CD14-positive monocyte (primary cell): ENCODE results near the gene MAGI3. TPM values are rescaled to one million over a fixed set of nuclear protein-coding genes. Genes with fewer than 3 reads are reported as not detected.

Source experiments
- DNase-seq, 3 donors: peaks; one replicate each; pipeline ENCODE4 v3.0.0-alpha.2; 2011 to 2022
- H2AFZ ChIP-seq: 2 replicates; pipeline ENCODE4 v1.6.0; 2012; ENCODE audit warnings: mild to moderate bottlenecking, low read depth, low read length, inconsistent platforms; ENCODE audit not compliant: insufficient read depth, poor library complexity, severe bottlenecking
- H3K27ac ChIP-seq, 2 donors: 1 replicate in 1 of 2; 2 replicates in 1 of 2; pipeline ENCODE4 v1.5.1; 2012 to 2013; ENCODE audit warnings: low read length in 2 of 2, control low read depth in 1 of 2, inconsistent platforms in 1 of 2, low read depth in 1 of 2, mild to moderate bottlenecking in 1 of 2
- H3K27me3 ChIP-seq, 2 donors: one replicate each; pipeline versions ENCODE4 v1.6.0 to v1.6.1; 2011 to 2013; ENCODE audit warnings: low read length in 2 of 2; ENCODE audit not compliant: control insufficient read depth in 2 of 2, insufficient read depth in 2 of 2
- H3K36me3 ChIP-seq, 2 donors: replicated peaks in 1 of 2; 1 replicate in 1 of 2; 2 replicates in 1 of 2; pipeline versions ENCODE4 v1.5.1 to v1.6.1; 2012 to 2013; ENCODE audit warnings: low read length in 2 of 2, control low read depth in 1 of 2, inconsistent platforms in 1 of 2, mild to moderate bottlenecking in 1 of 2; ENCODE audit not compliant: insufficient read depth in 2 of 2, control insufficient read depth in 1 of 2
- H3K4me1 ChIP-seq, 2 donors: 1 replicate in 1 of 2; 2 replicates in 1 of 2; pipeline versions ENCODE4 v1.5.1 to v1.6.1; 2012 to 2013; ENCODE audit warnings: low read length in 2 of 2, control low read depth in 1 of 2, inconsistent platforms in 1 of 2, mild to moderate bottlenecking in 1 of 2, moderate library complexity in 1 of 2; ENCODE audit not compliant: insufficient read depth in 2 of 2, control insufficient read depth in 1 of 2
- H3K4me2 ChIP-seq: replicated peaks from 2 replicates; pipeline ENCODE3; 2012; ENCODE audit warnings: low read length, moderate library complexity, mild to moderate bottlenecking; ENCODE audit not compliant: poor library complexity, severe bottlenecking; ENCODE audit errors: extremely low read depth
- H3K4me3 ChIP-seq, 3 experiments: fragments of 200-600 bp in 1 of 3; sonication (generic) in 1 of 3; replicated peaks in 1 of 3; 1 replicate in 2 of 3; 2 replicates in 1 of 3; pipeline ENCODE4 v1.5.1; 2011 to 2013; ENCODE audit warnings: low read length in 3 of 3, mild to moderate bottlenecking in 3 of 3, control low read depth in 2 of 3, low read depth in 2 of 3, inconsistent platforms in 1 of 3, moderate library complexity in 1 of 3
- H3K79me2 ChIP-seq: 2 replicates; pipeline ENCODE4 v1.6.0; 2012; ENCODE audit warnings: mild to moderate bottlenecking, control low read depth, inconsistent platforms, low read length, moderate library complexity; ENCODE audit not compliant: insufficient read depth
- H3K9ac ChIP-seq: 2 replicates; pipeline ENCODE4 v1.6.0; 2017; ENCODE audit warnings: low read length, mild to moderate bottlenecking; ENCODE audit not compliant: insufficient read depth, poor library complexity, severe bottlenecking
- H3K9me3 ChIP-seq, 2 donors: replicated peaks in 1 of 2; 1 replicate in 1 of 2; 2 replicates in 1 of 2; pipeline versions ENCODE4 v1.5.1 to v1.6.1; 2012 to 2013; ENCODE audit warnings: low read length in 2 of 2, control low read depth in 1 of 2; ENCODE audit not compliant: control insufficient read depth in 1 of 2, insufficient read depth in 1 of 2
- H4K20me1 ChIP-seq: 2 replicates; pipeline ENCODE4 v1.6.0; 2012; ENCODE audit warnings: mild to moderate bottlenecking, low read length, control low read depth, moderate library complexity; ENCODE audit not compliant: insufficient read depth
- H3K27ac Mint-ChIP-seq, 7 donors: one replicate each; pipeline ENCODE4 v1.8.0; 2020; ENCODE audit warnings: mild to moderate bottlenecking in 7 of 7, mixed read lengths in 7 of 7, moderate library complexity in 6 of 7, inconsistent platforms in 2 of 7
- H3K27me3 Mint-ChIP-seq, 3 donors: one replicate each; pipeline ENCODE4 v1.8.0; 2021 to 2022; ENCODE audit warnings: low read depth in 3 of 3, mild to moderate bottlenecking in 3 of 3, mixed read lengths in 3 of 3, moderate library complexity in 3 of 3, inconsistent platforms in 1 of 3
- H3K36me3 Mint-ChIP-seq, 2 donors: one replicate each; pipeline ENCODE4 v1.8.0; 2020; ENCODE audit warnings: mixed read lengths in 2 of 2, inconsistent platforms in 1 of 2, mild to moderate bottlenecking in 1 of 2
- H3K4me1 Mint-ChIP-seq: one replicate; pipeline ENCODE4 v1.8.0; 2020; ENCODE audit warnings: mild to moderate bottlenecking, mixed read lengths
- H3K4me3 Mint-ChIP-seq, 2 donors: one replicate each; pipeline ENCODE4 v1.8.0; 2020; ENCODE audit warnings: mild to moderate bottlenecking in 2 of 2, mixed read lengths in 2 of 2, moderate library complexity in 1 of 2
- H3K9me3 Mint-ChIP-seq, 7 donors: one replicate each; pipeline ENCODE4 v1.8.0; 2020 to 2022; ENCODE audit warnings: mixed read lengths in 7 of 7, mild to moderate bottlenecking in 6 of 7, moderate library complexity in 6 of 7, inconsistent platforms in 2 of 7
- intact Hi-C, 2 donors: fragments of 100-400 bp; cut with micrococcal nuclease; formaldehyde crosslinking; loops; one replicate each; pipeline versions ENCODE4 v1.15.0 to v1.15.1; 2023
- polyA plus RNA-seq, 3 donors: library from polyadenylated mRNA; depleted of rRNA in 1 of 3; unstranded in 2 of 3; stranded (reverse) in 1 of 3; fragments of 300-500 nt in 2 of 3; fragments of >200 nt in 1 of 3; fragmentation: Illumina TruSeq in 2 of 3; gene quantifications; 1 replicate in 2 of 3; 2 replicates in 1 of 3; pipeline ENCODE4 v1.2.3, GENCODE V29; 2012 to 2021
- TF ChIP-seq, protein P1 (sequence below): fragments of 200-600 bp; IDR thresholded peaks from one replicate; pipeline ENCODE4 v1.8.0; 2022; ENCODE audit warnings: antibody characterized with exemption, mild to moderate bottlenecking

MAGI3 gene
- polyA plus RNA-seq, 3 donors, result 0.36 to 0.58 (median 0.43) TPM

DNA sequence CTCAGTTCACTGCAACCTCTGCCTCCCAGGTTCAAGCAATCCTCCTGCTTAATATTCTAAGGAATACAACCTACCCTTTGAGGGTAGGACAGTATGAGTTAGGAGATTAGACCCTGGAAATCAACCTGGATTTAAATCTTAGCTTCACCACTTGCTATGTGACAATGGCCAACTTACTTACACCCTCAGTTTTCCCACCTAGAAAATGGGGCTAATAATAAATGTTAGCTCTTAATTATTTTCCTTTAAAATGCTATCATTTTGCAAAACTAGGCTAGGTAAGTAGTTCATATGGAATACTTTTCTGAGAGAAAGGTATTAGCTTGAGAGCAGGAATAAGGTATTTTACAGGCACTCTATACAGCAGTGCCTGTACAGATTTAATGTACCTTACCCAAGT is 258.2 kb downstream of the MAGI3 start:
- H2AFZ ChIP-seq, result no peak overlapping the region
- H4K20me1 ChIP-seq, result no peaks in the 10 kb centered on the region
- no peak overlapping the region for H3K27ac Mint-ChIP-seq
- no peaks in the 10 kb centered on the region for H3K27me3 Mint-ChIP-seq
- H3K9me3 ChIP-seq, result no peaks in the 10 kb centered on the region
- H3K4me1 ChIP-seq, result no peaks in the 10 kb centered on the region
- no peaks in the 10 kb centered on the region for H3K9me3 Mint-ChIP-seq
- no peaks in the 10 kb centered on the region for H3K27me3 ChIP-seq
- H3K4me1 Mint-ChIP-seq, result peaks cover 1% of the 10 kb centered on the region
- no peak overlapping the region for H3K4me2 ChIP-seq
- intact Hi-C loops, result no loop called here
- H3K36me3 Mint-ChIP-seq, result no peaks in the 10 kb centered on the region
- H3K4me3 Mint-ChIP-seq, result no peak overlapping the region
- H3K4me3 ChIP-seq, result no peak overlapping the region
- no peaks in the 10 kb centered on the region for H3K79me2 ChIP-seq
- H3K9ac ChIP-seq, result no peak overlapping the region
- TF ChIP-seq, protein P1, sequence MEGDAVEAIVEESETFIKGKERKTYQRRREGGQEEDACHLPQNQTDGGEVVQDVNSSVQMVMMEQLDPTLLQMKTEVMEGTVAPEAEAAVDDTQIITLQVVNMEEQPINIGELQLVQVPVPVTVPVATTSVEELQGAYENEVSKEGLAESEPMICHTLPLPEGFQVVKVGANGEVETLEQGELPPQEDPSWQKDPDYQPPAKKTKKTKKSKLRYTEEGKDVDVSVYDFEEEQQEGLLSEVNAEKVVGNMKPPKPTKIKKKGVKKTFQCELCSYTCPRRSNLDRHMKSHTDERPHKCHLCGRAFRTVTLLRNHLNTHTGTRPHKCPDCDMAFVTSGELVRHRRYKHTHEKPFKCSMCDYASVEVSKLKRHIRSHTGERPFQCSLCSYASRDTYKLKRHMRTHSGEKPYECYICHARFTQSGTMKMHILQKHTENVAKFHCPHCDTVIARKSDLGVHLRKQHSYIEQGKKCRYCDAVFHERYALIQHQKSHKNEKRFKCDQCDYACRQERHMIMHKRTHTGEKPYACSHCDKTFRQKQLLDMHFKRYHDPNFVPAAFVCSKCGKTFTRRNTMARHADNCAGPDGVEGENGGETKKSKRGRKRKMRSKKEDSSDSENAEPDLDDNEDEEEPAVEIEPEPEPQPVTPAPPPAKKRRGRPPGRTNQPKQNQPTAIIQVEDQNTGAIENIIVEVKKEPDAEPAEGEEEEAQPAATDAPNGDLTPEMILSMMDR, result no peak
- no peak for DNase-seq
- no peak overlapping the region for H3K27ac ChIP-seq
- no peaks in the 10 kb centered on the region for H3K36me3 ChIP-seq

DNA sequence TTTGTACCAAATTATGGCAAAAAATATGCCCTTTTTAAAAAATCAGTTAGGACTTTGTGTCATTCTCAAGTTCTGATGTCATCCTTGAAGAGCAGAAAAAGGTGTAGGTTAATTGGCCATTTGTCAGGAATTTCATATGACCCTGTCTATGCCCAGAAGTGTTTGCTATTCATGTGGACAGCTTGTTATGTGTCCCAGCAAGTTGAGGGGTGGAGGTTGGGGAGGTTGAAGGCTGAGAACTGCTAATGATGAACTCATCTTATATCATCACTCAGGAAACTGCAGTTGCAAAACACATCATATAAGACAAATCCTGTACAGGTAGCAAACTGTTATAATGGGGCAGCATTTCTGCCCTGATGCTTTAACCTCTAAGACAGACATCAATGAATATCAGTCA is 262.5 kb downstream of the MAGI3 start:
- no peaks in the 10 kb centered on the region for H3K9me3 Mint-ChIP-seq
- H3K9me3 ChIP-seq, result no peaks in the 10 kb centered on the region
- H3K36me3 ChIP-seq, result no peaks in the 10 kb centered on the region
- H3K4me3 ChIP-seq, result no peak overlapping the region
- H4K20me1 ChIP-seq, result no peaks in the 10 kb centered on the region
- no peaks in the 10 kb centered on the region for H3K79me2 ChIP-seq
- H3K4me3 Mint-ChIP-seq, result no peak overlapping the region
- intact Hi-C loops, result no loop called here
- peaks cover 1% of the 10 kb centered on the region for H3K4me1 Mint-ChIP-seq
- H3K9ac ChIP-seq, result no peak overlapping the region
- no peaks in the 10 kb centered on the region for H3K4me1 ChIP-seq
- no peaks in the 10 kb centered on the region for H3K27me3 ChIP-seq
- no peak for DNase-seq
- H3K27me3 Mint-ChIP-seq, result no peaks in the 10 kb centered on the region
- H3K27ac ChIP-seq, result no peak overlapping the region
- H3K4me2 ChIP-seq, result no peak overlapping the region
- TF ChIP-seq, protein P1, result no peak
- no peak overlapping the region for H2AFZ ChIP-seq
- H3K36me3 Mint-ChIP-seq, result no peaks in the 10 kb centered on the region
- no peak overlapping the region for H3K27ac Mint-ChIP-seq
